CMK (cell line): Measurements from ENCODE around the gene NOL4L.

ENCODE experiments used
- DNase-seq: peaks from one replicate; pipeline ENCODE4 v3.0.0-alpha.2; 2010; ENCODE audit warnings: low read depth

Gene NOL4L

DNA sequence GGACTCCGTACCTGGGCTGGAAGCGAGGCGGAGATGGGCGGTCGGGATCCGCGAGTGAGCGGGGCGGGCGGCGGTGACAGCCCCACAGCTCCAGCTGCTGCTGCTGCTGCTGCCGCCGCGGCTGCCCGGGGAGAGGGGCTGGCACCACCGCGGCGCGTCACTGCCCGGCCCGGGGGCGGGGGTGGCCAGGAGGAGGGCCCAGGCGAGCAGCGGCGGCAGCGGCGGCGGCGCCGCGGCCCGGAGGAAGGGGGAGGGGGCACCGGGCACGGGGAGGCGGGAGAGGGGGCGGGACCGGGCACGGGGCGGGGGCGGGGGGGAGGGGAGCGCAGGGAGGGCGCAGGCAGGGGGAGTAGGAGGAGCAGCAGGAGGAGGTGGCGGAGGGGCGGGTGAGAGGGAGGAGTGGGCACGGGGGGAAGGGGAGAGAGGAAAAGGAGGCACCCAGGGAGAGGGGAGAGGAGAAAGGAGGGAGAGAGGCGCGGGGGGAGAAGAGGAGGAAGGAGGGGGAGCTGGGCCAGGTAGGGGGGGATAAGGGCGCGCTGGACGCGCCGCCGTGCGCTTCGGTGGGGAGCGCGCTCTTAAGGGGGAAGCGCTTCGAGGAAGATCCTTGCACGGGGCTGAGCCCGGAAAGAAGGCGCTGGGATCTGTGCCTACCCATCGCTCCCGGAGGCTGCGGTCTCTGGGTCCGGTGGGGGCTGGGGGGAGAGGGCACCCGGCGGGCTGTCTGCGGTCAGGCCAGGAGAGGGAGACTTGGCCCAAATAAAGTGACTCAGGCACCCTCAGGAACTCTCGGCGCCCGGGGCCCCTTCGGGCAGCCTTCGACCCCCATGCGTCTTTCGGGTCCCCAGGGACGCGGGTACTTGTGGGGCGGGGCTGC, 101.5 kb downstream of the NOL4L start:
- DNase-seq: peak; percentile 86

DNA sequence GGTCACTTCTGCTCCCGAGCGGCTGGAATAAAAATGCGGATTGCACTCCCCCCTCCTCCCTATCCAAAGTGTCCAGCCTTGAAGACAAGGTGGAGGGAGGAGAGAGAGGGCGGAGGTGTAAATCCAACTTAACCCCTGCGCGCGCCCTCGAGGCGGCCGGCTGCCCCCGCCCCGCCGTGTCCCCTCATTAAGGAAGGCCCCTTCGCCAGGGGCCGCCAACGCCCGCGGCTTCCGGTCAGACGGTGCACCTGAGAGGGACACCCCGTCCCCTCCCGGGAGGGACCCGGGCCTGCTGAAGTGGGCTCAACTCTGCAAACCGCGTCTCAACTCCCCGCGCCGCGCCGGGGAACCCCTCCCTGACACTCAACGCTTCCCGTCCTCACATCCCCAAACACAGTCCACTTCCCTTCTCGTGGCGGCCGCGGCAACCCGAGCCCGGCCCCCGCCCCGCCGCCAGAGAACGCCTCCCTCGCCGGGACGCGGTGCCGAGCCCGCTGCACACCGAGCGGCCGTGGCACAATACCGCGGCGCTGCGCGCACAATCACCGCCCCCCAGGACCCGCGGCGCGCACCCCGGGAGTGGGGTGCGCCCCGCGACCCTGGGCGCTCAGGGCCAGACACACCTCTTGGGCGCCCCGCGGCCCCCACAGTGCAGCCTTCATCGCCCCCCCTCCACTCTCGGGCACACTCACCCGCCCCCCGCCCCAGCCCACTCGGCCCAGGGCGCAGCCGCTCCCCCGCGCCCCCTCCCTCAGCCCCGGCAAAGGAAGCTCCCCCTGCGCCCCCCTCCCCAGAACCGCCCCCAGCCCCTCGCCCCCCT, 102.5 kb downstream of the NOL4L start:
- DNase-seq: no peak

DNA sequence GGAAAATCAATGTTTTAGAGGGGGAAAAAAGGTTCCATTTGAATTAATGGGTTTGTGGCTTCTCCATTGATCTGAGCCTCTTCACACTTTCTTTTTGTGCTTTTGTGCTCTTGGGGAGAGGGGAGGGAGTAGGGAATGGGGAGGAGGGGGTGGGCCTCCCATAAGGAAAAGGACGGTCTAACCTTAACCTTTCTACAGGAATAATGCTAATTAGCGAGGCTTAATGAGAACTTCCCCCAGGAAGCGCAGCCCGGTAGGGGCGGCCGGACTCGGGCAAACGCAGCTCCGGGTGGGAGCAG, 103.0 kb downstream of the NOL4L start:
- no peak for DNase-seq

DNA sequence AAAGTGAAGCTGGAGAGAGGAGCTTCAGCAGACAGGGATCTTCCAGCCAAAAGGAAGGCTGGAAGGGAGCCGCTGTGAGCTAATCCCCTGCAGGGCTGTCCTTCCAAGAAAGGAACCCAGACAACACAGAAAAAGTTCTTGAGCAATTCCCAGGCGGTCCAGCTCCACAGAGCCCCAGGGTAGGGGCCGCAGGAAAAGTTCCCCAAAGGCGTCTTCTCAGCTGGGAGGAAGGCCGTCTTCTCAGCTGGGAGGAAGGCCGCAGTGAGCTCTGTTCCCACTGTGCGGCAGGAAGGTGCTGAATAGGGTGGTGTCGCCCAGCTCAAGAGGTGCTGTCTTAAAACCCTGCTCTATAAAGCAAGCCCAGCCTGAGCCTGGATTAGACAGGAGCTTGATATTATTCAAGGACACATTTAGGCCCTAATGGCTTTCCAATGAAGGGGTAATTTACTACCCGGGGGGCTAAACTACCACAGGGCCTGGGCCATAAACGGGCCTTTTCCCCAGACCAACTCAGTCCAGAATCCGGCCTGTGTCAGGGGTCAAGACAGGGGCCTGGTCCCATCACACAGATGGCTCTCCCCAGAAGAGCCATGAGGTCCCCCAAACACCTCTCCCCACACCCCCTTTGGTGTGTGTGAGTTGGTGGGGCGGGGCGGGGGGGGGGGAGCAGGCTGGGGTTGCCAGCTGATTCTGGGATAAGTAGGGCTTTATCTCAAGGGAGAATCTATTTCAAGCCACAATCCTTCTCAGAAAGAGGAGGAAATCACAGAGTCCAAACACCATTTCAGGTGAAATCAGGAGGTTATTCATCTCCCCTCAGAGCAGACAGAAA, 103.6 kb downstream of the NOL4L start:
- DNase-seq: no peak

DNA sequence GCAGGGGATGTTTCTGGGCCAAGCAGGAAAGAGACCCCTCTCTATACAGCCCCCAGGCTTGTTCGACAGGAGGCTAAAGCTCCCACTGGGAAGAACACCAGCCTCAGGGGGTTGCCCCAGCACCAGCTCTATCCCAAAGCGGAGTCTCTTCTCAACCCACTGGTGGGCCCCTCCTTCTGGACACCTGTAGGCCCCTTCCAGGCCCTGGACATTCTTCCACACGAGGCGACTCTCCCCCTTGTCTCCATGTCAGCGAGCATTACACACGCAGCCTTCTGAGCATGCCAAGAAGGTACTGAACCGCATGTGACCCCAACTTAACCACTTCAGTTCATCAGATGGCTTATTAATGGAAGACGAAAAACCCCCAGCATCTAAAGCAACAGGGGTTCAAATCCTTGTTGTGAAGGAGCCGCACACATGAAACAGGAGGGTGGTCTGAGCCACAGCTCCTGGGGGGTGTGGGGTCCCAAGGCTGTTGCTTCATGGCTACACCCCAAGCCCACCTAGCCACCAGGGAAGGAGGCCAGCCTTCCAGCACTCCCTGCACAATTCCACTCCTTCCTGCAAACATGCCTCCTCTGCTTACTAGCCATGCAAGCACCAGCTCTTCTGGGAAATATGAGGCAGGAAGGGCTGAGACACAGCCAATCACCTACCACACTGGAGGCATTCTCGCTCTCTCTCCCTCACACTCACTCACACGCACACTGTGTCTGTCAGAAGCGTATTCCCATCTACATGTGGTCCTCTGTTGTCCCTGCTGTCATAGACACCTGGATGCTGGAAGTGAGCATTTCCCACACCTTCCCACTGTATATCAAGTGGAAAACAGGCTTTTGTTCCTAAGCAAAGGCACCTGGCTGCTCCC, 104.5 kb downstream of the NOL4L start:
- DNase-seq: no peak

DNA sequence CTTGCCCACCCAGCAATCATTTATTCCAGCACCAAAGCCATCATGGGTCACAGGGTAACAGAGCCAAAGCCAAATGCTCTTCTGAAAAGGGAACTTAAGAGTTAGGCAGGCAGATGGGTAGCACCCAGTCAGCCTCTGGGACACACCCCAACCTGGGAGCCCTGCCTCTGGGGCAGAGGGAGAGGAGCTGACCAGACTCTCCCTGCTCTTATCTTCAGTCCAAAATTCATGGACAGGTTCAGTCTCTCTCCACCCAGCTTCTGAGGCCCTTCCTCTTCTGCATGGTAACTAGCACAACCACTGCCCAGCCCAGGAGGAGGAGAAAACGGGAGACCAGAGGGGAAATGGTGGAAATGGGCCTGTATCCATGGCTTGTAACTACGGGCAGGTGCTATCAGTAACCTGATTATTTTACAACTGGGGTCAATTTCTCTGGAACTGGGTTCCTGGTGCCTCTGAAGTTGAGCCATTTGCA, 105.4 kb downstream of the NOL4L start:
- no peak for DNase-seq

DNA sequence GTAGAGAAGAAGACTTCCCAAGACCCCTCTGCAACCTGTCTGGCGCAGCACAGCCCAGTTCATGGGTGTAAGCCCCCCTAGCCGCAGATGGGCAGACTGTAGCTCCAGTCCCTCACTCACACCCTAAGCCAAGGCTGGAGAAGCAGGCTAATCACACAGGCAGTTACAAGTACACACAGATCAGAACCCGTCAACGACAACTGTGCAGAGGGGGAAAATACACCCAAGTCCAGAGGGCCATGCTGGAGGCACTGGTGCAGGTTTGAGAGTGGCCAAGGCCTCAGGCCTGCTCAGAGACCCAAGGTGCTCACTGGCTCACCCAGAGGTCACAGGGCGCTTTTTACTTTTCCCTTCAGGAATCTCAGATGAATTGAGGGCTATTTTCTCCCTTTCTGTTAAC, 106.1 kb downstream of the NOL4L start:
- no peak for DNase-seq

DNA sequence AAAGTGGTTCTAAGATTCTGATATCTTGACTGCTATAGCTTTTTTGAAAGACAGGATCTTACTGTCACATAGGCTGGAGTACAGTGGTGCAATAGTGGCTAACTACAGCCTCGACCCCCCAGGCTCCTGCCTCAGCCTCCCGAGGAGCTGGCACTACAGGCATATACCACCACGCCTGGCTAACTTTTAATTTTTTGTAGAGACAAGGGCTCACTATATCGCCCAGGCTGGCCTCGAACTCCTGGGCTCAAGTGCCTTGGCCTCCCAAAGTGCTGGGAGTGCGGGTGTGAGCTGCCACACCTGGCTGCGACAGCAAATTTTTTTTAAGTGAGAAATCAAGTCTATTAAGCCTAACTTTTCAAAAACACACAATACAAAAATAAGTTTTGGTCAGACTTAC, 106.6 kb downstream of the NOL4L start:
- DNase-seq: no peak

DNA sequence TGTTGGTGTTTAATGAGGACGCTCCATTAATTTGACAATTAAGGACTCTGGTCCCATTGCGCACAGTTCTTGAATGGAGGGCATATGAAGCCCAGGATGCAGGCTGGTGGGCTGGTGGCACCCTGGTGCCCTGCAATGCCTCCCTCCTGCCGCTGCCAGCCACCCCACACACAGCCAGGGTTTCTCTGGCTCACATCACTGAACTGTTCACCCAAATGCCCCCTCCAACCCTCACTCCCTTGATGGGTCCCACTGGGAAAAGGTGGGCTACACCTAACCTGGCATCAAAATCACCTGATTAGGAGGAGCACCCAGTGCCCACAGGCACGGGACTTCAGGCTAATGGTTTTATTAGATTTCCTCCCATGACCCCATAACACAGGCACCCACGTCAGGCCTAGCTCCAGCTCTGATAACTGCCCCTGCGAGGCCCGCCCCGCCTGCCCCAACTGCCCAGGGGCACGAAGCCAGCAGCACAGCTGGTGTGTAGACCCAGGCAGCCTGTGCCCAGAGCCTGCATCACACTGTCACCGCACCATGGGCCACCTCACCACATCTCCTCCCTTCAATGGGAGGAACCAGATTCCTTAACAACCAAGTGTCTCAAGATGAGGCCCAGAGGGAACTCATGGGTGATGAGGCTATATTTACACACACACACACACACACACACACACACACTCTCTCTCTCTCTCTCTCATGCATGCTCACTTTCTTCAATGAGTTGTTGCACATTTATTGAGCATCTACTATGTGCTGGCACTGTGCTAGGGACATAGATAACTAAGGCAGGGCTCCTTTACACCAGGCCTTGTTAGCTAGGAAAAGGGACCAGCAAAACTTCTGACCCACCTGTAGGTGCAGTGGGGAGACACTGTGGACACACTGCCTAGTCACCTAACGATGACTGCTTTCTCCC, 107.3 kb downstream of the NOL4L start:
- no peak for DNase-seq

DNA sequence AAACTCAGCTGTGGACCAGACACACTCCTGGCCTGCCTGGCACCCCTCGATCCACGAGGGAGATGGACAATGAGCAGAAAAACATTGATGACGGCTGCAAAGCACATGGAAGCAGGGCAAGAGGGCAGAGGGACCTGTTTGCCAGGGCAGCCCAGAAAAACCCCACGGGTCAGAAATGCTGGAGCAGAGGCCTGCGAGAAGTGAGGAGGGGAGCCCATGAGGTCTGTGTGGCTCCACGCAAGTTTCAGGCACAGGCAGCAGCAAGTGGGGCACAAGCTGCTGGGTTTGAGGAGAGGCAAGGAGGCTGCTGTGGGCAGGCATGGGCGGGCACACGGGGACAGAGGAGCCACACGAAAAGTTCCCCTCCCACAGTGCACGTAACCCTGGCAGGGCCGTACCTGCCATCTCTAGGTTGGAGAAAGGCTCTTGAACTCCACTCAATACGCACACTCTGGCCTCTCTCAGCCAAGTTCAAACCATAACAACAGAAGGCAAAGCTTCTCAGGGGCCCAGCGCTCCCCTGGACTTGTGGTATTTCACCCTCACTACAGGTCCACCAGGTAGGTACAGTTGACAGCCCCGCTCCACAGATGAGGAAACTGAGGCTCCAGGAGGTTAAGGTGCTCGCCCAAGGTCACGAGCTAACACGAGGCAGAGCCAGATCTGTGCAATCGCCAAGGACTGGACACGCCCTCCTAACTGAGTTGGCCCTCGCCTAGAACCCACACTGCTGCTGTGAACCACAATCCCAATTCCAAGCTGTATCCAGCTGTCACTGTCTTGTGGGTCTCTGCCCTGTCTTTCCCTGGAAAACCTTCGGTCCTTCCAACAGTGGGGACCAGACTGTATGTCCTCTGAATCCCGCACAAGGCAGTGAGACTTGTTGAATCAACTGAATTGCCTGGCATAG, 108.2 kb downstream of the NOL4L start:
- no peak for DNase-seq

DNA sequence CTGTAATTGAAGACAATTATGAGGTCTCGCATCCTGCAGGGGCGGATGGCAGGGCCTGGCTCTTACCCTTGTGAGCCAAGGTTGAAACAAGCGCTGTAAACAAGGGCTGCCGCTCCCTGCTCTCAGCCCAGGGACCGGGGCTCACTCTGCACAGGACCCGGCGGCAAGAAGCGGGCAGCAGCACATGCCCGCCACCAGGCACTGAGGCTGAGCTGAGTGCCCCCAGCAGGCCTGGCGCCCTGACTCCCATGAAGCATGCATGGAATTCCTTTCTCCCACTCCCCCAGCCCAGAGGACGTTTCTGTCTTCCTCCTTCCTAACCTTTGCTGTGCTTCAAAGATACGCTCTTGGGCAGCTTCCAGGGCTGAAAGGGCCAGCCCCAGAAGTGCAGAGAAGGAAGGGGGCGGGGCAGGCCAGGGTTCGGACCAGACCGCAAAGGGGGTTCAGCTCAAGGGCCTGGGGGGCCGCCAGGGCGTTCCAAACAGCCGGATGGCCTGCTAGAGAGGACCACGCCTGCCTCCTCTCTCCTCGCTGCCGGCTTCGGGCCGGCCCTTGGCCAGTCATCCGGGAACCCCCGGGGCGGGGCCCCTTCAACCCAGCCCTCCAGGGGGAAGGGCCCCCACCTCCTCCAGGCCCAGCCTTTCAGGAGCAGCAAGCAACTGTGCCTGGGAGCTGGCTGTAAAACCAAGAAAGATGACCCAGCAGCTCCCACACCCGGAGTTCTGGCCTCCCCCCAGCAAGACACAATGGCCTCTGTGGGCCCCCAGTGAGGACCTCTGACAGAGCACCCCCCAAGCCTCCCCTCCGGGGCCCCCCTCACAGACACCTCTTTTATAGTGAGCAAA, 109.9 kb downstream of the NOL4L start:
- peak; percentile 88 for DNase-seq

DNA sequence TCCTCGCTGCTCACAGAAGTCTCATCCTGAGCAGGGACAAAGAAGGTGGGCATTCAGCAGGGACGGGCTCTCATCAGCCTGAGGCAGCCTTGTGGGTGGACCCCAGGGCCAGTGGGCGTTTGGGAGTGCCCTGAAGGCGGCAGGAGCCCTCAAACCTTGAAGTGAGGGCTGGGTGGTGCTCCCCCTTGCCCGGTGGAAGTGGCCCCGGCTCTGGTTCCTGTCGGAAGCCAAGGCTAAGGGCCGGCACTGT, 110.5 kb downstream of the NOL4L start:
- DNase-seq: no peak

DNA sequence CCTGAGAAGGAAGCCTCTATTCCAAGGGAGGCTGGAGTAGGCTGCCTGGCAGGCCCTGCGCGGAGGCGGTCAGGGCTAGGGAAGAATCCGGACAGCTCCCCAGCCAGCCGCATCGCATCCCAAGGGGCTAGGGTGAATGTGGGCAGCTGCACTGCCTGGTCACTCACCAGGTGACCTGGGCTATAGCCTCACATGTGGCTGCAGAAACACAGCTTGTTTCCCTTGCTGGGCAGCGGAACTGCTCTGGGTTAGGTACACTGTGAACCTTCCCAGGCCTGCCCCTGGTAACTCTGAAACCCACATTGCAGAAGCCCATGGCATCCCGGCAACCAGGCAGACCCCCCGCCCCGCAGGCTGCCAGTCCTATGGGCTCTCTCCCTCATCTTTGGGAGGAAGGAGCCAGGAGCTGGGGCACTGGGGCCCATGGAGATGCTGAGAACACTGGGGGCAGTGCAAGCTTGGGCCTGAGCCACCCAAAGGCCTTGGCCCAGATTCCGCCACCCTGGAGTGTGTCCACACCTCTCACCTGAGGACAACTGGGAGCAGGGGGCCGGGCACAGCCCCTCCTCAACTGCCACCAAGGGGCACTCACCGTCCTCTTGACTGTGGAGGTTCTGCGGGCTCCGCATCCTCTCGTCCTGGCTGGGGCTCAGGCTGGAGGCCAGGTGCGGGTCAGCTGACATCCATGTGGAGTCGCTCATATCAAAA, 111.0 kb downstream of the NOL4L start:
- no peak for DNase-seq

DNA sequence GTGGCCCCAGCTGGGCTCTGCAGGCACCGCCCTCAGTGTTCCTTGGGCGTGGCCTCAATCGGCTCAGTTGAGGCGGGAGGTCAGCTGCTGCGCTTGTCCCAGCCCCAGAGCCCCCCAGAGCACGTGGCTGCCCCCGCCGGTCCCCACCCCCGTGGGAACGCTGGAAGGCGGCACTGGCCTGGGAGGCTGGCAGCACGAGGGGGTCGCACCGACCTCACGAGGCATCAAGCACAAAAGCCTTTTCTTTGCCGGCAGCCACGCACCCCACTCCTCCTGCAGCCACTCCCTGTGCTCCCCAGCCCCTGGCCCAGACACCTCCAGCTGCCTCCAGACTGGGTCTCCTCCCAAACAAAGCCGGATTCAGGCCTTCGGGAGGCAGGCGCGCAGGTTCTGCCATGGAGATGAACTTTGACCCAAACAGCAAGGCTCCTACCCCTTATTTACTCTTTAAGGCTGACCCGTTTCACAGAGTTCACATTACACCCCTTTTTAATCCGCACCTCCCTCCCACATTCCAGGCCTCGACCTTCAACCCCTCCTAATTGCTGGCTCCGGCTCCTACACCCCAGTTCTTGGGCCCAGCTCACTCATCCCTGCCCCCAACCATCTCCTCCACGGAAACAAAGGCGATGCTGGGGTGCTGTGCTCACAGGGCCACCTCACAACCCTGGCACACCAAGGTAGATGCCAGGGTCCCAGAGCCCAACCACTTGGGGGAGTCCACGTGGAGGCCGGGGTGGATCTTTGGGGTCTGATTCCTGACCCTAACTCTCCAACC, 111.7 kb downstream of the NOL4L start:
- no peak for DNase-seq

DNA sequence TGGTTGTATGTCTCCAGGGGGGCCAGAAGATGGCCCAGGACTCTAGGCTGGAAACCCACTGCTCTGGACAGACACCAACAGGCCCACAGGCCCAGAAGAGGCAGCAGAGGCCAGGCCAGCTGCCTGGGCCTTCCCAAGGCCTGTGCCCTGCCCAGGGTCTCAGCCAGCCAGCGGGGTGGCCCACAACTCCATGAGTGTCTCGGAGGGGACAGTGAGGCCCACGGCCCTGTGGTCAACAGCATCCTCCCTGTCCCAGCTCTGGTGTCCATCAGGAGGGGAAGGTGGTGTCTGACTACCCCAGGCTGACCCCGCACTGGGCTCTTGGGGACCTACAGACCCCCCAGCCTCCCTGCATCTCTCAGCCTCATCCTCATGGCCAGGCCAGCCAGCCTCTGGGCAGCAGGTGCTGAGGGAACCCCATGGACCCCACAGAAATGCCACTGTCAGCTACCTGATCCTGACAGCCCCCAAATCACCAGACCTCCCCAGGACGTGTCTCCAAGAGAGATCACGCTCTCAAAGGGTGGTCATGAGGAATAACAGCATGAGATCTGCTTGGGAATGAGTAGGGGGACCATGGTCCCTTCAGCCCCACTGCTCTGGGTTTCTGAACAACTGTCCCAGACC, 112.4 kb downstream of the NOL4L start:
- DNase-seq: no peak

DNA sequence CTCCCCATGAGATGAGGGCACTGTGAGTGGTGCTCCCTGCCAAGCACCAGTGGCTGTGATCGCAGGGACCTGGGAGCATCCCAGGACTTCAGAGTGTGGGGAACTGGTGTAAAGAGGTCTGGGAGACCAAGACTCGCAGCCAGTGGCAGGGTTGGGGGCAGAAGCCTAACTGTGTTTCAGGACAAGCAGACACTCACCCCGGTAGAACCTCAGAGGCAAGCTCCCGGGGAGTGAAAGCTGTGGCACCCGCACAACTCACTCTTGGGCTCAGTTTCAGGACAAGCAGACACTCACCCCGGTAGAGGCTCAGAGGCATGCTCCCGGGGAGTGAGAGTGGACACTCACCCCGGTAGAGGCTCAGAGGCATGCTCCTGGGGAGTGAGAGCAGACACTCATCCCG, 114.2 kb downstream of the NOL4L start:
- DNase-seq: no peak
